Activated T-helper 2 cell treated with anti-CD3 and anti-CD28 coated beads, Interferon-gamma antibody, Interleukin-2, Interleukin-4, amounts not matched to agents 10 μg/mL and 5 μg/mL and 100 μg/mL, durations not matched to agents 14 hours and 24 hours and 36 hours (primary cell): ENCODE results near the gene PTPRQ. TPM values are rescaled to one million over a fixed set of nuclear protein-coding genes. Genes with fewer than 3 reads are reported as not detected.
"Not testable (repeated sequence)": the region's sequence is repeated elsewhere in the genome, so short reads cannot be mapped to it uniquely, and the experiment has no call there.

Experiments
- DNase-seq: peaks from one replicate; pipeline ENCODE4 v3.0.0; 2021; ENCODE audit warnings: low spot score
- H3K27ac Mint-ChIP-seq: one replicate; pipeline ENCODE4 v1.8.0; 2021; ENCODE audit warnings: mixed read lengths
- H3K27me3 Mint-ChIP-seq: one replicate; pipeline ENCODE4 v1.8.0; 2021; ENCODE audit warnings: low read depth, mixed read lengths
- H3K36me3 Mint-ChIP-seq: one replicate; pipeline ENCODE4 v1.8.0; 2021; ENCODE audit warnings: low read depth, mixed read lengths
- H3K4me1 Mint-ChIP-seq: one replicate; pipeline ENCODE4 v1.8.0; 2021; ENCODE audit warnings: low read depth, mixed read lengths
- H3K4me3 Mint-ChIP-seq: one replicate; pipeline ENCODE4 v1.8.0; 2021; ENCODE audit warnings: low read depth, mild to moderate bottlenecking, moderate library complexity, mixed read lengths
- H3K9me3 Mint-ChIP-seq: one replicate; pipeline ENCODE4 v1.8.0; 2021; ENCODE audit warnings: mixed read lengths
- intact Hi-C: fragments of 100-400 bp; cut with micrococcal nuclease; formaldehyde crosslinking; loops from one replicate; pipeline ENCODE4 v1.15.1; 2023
- total RNA-seq: library from RNA; stranded (reverse); gene quantifications from 2 replicates; pipeline ENCODE4 v1.2.3, GENCODE V29; 2022

PTPRQ gene
- total RNA-seq, 1 donor from 2014 or later: not detected

GRCh38 chr12:80636832-80637231, 192.8 kb downstream of the PTPRQ start:
- Mint-ChIP-seq H3K9me3 (no peaks in the 10 kb centered on the region), H3K27ac (no peak overlapping the region), H3K4me1 (no peaks in the 10 kb centered on the region), H3K36me3 (no peaks in the 10 kb centered on the region), H3K4me3 (no peak overlapping the region), H3K27me3 (no peaks in the 10 kb centered on the region)
- no peak for DNase-seq
- intact Hi-C loops: no loop called here

GRCh38 chr12:80641936-80642335, 197.9 kb downstream of the PTPRQ start:
- intact Hi-C loops: no loop called here
- DNase-seq: no peak
- no peak overlapping the region for H3K27ac Mint-ChIP-seq
- H3K4me3 Mint-ChIP-seq: no peak overlapping the region
- no peaks in the 10 kb centered on the region for H3K4me1 Mint-ChIP-seq
- no peaks in the 10 kb centered on the region for H3K36me3 Mint-ChIP-seq
- no peaks in the 10 kb centered on the region for H3K9me3 Mint-ChIP-seq
- no peaks in the 10 kb centered on the region for H3K27me3 Mint-ChIP-seq

- intact Hi-C loops: no loop called here
- H3K4me1 Mint-ChIP-seq: no peaks in the 10 kb centered on the region
- no peak overlapping the region for H3K27ac Mint-ChIP-seq
- H3K4me3 Mint-ChIP-seq: no peak overlapping the region
- no peaks in the 10 kb centered on the region for H3K36me3 Mint-ChIP-seq
- H3K27me3 Mint-ChIP-seq: no peaks in the 10 kb centered on the region
- DNase-seq: no peak
- no peaks in the 10 kb centered on the region for H3K9me3 Mint-ChIP-seq
These were observed 199.9 kb downstream of the PTPRQ start for GRCh38 chr12:80643961-80644360.

GRCh38 chr12:80648881-80649280, 204.8 kb downstream of the PTPRQ start:
- no peak for DNase-seq
- no peaks in the 10 kb centered on the region for H3K9me3 Mint-ChIP-seq
- no peak overlapping the region for H3K27ac Mint-ChIP-seq
- H3K36me3 Mint-ChIP-seq: no peaks in the 10 kb centered on the region
- H3K27me3 Mint-ChIP-seq: no peaks in the 10 kb centered on the region
- H3K4me1 Mint-ChIP-seq: no peaks in the 10 kb centered on the region
- H3K4me3 Mint-ChIP-seq: no peak overlapping the region
- intact Hi-C loops: no loop called here

- Mint-ChIP-seq H3K4me1 (no peaks in the 10 kb centered on the region), H3K9me3 (no peaks in the 10 kb centered on the region), H3K4me3 (no peak overlapping the region), H3K27me3 (no peaks in the 10 kb centered on the region), H3K27ac (no peak overlapping the region), H3K36me3 (no peaks in the 10 kb centered on the region)
- intact Hi-C loops: no loop called here
- DNase-seq: no peak
These were observed 211.7 kb downstream of the PTPRQ start for GRCh38 chr12:80655751-80656150.

- Mint-ChIP-seq H3K4me3 (no peak overlapping the region), H3K4me1 (no peaks in the 10 kb centered on the region), H3K27me3 (no peaks in the 10 kb centered on the region), H3K27ac (no peak overlapping the region), H3K9me3 (no peaks in the 10 kb centered on the region), H3K36me3 (no peaks in the 10 kb centered on the region)
- intact Hi-C loops: no loop called here
- no peak for DNase-seq
These were observed 215.6 kb downstream of the PTPRQ start for GRCh38 chr12:80659512-80660063.

GRCh38 chr12:80662586-80662985, 218.6 kb downstream of the PTPRQ start:
- H3K36me3 Mint-ChIP-seq: no peaks in the 10 kb centered on the region
- H3K27me3 Mint-ChIP-seq: no peaks in the 10 kb centered on the region
- H3K27ac Mint-ChIP-seq: no peak overlapping the region
- intact Hi-C loops: no loop called here
- H3K4me1 Mint-ChIP-seq: no peaks in the 10 kb centered on the region
- H3K9me3 Mint-ChIP-seq: no peaks in the 10 kb centered on the region
- H3K4me3 Mint-ChIP-seq: no peak overlapping the region
- DNase-seq: no peak

GRCh38 chr12:80670214-80670613, 226.2 kb downstream of the PTPRQ start:
- Mint-ChIP-seq H3K27ac (no peak overlapping the region), H3K4me1 (no peaks in the 10 kb centered on the region), H3K9me3 (no peaks in the 10 kb centered on the region), H3K36me3 (no peaks in the 10 kb centered on the region), H3K4me3 (no peak overlapping the region), H3K27me3 (no peaks in the 10 kb centered on the region)
- DNase-seq: no peak
- intact Hi-C loops: no loop called here

GRCh38 chr12:80676042-80676636, 232.1 kb downstream of the PTPRQ start:
- H3K4me3 Mint-ChIP-seq, H3K9me3 Mint-ChIP-seq, DNase-seq, H3K27ac Mint-ChIP-seq, intact Hi-C loops, H3K27me3 Mint-ChIP-seq, H3K36me3 Mint-ChIP-seq, H3K4me1 Mint-ChIP-seq: not testable (repeated sequence)

GRCh38 chr12:80676856-80677255, 232.8 kb downstream of the PTPRQ start:
- Mint-ChIP-seq H3K4me1 (no peaks in the 10 kb centered on the region), H3K36me3 (no peaks in the 10 kb centered on the region), H3K9me3 (no peaks in the 10 kb centered on the region), H3K4me3 (no peak overlapping the region), H3K27me3 (no peaks in the 10 kb centered on the region), H3K27ac (no peak overlapping the region)
- intact Hi-C loops: no loop called here
- no peak for DNase-seq

GRCh38 chr12:80677994-80678393, 234.0 kb downstream of the PTPRQ start:
- no peaks in the 10 kb centered on the region for H3K27me3 Mint-ChIP-seq
- no peak overlapping the region for H3K4me3 Mint-ChIP-seq
- DNase-seq: no peak
- no peaks in the 10 kb centered on the region for H3K36me3 Mint-ChIP-seq
- no peaks in the 10 kb centered on the region for H3K4me1 Mint-ChIP-seq
- intact Hi-C loops: no loop called here
- H3K27ac Mint-ChIP-seq: no peak overlapping the region
- H3K9me3 Mint-ChIP-seq: no peaks in the 10 kb centered on the region

GRCh38 chr12:80679346-80680131, 235.5 kb downstream of the PTPRQ start:
- H3K4me3 Mint-ChIP-seq: no peak overlapping the region

GRCh38 chr12:80681287-80681686, 237.3 kb downstream of the PTPRQ start:
- intact Hi-C loops: no loop called here
- no peaks in the 10 kb centered on the region for H3K27me3 Mint-ChIP-seq
- H3K27ac Mint-ChIP-seq: no peak overlapping the region
- DNase-seq: no peak
- H3K9me3 Mint-ChIP-seq: no peaks in the 10 kb centered on the region
- H3K4me1 Mint-ChIP-seq: no peaks in the 10 kb centered on the region
- no peak overlapping the region for H3K4me3 Mint-ChIP-seq
- no peaks in the 10 kb centered on the region for H3K36me3 Mint-ChIP-seq

More at GRCh38 chr12:80679346-80680131, 235.5 kb downstream of the PTPRQ start:
- no peaks in the 10 kb centered on the region for H3K36me3 Mint-ChIP-seq
- intact Hi-C loops: no loop called here
- H3K9me3 Mint-ChIP-seq: no peaks in the 10 kb centered on the region
- DNase-seq: no peak
- no peaks in the 10 kb centered on the region for H3K27me3 Mint-ChIP-seq
- H3K27ac Mint-ChIP-seq: no peak overlapping the region
- no peaks in the 10 kb centered on the region for H3K4me1 Mint-ChIP-seq
